ENCODE results near the gene GADD45G. TPM values are rescaled to one million over a fixed set of nuclear protein-coding genes. Genes with fewer than 3 reads are reported as not detected.

The GADD45G gene, protein sequence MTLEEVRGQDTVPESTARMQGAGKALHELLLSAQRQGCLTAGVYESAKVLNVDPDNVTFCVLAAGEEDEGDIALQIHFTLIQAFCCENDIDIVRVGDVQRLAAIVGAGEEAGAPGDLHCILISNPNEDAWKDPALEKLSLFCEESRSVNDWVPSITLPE
- 2.4 TPM for polyA plus RNA-seq (2013, experiment 1 of 2; ENCODE audit: insufficient read length)
- polyA plus RNA-seq (2013, experiment 2 of 2; ENCODE audit: insufficient read length), result 2.6 TPM

DNA sequence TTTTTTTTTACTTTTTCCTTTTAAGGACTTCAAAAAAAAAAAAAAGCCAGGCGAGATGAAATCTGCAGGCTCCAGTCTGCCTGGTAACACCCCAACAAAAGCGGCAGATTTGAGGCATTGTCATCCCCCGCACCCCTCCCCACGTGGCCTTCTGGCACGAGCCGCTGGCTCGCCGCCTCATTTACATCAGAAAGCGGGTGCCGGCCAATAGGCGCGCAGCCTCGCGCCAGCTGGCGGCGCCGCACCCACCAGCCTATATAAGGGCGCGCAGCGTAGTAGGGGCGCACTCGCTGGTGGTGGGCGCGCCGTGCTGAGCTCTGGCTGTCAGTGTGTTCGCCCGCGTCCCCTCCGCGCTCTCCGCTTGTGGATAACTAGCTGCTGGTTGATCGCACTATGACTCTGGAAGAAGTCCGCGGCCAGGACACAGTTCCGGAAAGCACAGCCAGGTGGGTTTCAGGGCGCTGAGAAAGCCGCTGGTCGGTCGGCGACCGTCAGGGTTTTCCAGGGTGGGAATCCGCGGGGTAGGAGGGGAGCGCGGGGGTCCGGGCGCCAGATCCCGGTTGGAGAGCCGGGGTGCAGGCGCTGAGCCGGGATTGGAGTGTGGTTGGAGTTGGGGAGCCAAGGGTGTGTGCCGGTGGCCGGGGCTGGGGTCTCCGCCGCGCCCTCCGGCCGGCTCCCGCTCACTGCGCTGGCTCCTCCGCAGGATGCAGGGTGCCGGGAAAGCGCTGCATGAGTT lies at the start of gene GADD45G:
Gene GADD45G, plus strand, starts transcription at position 284 of the 736 bp plus-strand sequence. Its CDS starts 110 bp downstream, at position 394.
- DNase-seq, result peak; percentile 85

DNA sequence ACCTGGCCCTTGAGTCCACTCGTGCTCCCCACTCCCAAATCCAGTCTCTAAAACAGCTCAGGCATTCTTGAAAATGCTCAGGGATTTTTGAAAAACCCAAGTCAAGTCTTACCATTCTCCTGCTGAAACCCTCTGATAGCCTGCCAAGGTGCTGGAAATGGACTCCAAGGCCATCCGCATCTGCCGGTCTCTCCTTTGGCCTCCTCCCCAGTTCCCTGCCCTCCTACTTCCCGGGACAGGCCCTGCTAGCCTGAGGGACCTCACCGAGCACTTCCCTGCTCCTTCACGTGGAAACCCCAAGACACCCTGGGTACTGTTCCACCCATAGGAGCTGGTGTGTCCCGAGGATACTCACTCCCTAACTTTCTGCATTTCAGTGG lies 49.8 kb upstream of the GADD45G start:
- no peak for DNase-seq

DNA sequence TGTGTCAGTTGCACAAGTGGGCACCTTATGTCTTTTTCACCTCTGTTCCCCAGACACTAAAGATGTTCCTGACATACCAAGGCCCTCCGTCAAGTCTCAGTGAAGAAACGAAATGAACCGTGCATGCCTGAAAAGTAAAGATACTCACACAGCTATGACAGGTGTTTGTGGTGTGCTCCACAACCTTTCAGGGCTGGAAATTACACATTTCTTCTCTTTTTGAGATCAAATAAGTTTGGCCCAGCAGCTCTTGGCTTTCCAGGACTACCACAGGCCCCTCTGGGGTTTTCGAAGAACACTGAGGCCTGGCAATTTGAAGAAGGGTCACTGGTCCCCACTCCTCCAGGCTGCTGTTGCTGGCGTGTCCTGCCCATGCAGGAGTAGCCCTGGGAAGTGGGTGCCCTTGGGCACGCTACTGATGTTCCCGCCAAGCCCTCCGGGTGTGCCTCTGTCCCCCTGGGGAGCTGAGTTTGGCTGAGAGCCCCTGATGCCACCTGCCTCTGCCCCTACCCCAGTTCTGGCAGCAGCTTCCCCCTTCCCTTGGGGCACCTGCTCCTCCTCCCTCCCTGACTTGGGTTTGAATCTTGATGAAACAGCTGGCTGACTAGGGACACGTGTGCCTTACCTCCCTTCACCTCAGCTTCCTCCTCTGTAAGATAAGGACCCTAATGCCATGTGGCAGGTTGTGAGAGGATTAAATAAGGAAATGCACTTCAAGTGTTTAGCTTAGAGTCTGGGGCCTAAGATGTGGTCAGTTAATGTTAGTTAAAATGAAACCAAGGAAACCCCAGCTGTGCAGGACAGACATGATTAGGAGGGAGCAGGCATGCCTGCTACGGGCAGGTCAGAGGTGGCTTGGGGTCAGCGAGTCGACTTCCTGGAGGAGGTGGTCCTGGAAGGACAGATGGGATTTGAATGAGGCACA lies 49.1 kb upstream of the GADD45G start:
- DNase-seq, result no peak

DNA sequence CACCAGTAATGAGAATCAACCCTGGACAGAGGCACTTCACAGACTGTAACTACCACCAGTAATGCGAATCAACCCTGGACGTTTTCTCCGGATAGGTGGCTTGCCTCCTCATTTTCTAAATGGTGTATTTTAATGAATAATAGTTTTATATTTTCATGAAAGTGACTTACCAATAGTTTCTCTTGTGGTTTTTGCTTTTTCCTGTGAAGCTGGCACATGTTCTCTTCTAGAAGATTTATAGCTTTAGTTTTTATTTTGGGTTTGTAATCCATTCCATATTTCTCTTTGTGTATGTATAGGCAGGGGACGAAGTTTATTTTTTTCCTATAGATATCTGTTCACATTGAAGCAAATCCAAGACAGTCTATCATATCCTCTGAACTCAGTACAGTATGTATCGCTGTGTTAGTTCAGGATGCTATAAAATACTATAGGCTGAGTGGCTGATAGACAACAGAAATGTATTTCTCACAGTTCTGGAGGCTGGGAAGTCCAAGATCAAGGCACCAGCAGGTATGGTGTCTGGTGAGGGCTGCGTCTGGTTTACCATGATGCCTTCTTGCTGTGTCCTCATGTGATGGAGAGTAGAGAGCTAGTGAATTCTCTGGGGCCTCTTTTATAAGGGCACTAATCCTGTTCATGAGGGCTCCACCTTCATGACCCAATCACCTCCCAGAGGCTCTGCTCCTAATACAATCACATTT lies 46.5 kb upstream of the GADD45G start:
- DNase-seq, result no peak

DNA sequence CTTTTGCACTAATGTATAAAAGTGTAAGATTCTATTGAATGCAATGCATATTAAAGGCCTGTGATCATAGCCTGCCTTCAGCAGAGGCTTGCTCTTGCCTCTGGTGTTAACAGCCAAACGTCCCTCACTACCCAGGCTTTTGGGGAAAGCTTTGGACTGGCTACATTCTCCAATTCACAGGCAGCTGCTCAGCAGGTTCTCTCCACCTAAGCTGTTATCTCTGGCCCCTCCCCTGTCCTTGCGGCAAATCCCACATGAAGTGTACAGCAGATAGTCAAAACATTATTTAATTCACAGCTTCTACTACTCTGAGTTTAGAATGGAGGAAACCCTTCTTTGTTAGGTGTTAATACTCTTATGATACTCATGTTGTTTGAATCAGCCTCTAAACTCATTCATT lies 45.9 kb upstream of the GADD45G start:
- no peak for DNase-seq

DNA sequence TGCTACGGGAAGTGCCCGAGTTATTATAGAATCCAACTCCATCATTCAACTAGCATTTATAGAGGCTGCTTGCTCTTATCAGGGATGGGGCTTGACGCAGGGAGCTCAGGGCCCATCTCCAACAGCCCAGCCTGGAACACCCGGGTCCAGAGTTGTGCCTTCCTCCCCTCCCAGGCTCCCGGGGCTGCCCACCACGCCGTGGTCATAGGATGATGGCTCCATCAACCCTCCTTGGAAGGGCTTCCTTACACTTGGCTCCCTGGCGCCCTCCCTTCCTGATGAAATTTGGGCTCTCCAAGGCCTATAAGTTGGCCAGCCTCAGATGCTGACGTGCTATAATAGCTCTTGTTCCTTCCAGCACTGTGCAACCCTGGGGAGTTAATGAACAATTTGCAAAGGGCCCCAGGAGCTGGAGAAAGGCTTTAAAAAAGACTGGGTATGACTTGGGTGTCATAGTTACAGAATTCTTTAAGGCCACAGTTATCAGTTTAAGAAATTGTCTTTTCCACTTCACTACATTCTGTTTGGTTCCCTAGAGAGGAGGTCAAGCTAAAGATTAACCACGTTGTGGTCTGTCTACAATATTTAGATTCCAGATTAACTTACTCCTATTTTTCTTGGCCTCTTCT lies 42.5 kb upstream of the GADD45G start:
- DNase-seq, result no peak

DNA sequence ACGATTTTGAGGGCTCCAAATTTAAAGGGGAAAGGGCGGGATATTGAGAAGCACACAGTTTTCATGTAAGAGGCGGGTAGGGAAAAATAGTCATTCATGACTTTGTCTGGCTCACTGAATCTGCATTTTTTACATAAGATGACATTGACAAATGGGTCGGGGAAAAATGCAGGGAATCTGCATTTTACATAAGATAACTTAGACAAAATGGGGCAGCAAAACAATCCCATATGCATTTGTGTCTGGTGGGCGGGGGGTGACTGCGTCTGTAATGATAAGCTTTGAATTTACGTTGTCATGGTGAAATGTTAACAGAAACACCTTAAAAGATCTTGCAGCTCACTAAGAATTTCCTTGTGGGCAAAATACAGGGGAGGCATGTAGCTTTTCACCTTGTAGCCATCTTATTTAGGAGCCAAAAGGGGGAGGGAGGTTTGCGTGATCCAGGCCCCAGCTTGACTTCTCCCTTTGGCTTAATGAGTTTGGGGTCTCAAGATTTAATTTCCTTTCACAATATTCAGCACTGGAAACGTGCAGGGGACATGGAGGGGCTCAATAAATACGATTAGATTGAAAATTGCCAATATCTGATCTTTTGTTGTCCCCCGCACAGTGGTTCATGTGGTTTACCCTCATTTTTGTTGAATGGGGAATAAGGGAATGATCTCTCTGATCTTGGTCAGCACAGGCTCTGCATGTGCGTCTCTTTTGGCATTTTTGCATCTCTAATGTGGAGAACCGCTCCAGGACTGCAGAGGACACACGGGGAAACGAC lies 41.1 kb upstream of the GADD45G start:
- no peak for DNase-seq

DNA sequence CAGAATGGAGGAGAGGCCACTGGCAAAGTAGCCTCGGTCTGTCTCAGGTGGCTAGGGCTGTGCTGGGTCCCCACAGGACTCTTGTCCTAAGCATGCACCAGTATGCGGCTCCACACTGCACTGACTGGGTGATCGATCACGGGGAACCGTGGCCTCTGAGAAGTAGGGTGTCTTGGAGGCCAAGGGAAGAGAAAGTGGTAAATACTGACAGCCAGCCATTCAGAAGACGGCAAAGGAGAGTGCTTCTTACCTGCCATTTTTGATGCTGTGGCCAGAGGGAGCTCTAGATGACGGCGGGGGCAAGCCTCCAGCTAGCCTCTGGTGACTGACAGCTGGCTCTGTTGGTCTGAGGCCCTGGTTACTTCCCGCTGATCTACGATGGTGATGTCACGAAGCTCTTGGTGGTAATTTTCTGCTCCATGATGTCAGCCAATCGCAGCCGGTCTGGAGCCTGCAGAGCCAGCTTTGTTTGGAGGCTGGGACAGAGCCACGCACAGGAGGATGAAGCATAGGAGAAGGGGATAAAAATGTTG lies 40.4 kb upstream of the GADD45G start:
- no peak for DNase-seq

DNA sequence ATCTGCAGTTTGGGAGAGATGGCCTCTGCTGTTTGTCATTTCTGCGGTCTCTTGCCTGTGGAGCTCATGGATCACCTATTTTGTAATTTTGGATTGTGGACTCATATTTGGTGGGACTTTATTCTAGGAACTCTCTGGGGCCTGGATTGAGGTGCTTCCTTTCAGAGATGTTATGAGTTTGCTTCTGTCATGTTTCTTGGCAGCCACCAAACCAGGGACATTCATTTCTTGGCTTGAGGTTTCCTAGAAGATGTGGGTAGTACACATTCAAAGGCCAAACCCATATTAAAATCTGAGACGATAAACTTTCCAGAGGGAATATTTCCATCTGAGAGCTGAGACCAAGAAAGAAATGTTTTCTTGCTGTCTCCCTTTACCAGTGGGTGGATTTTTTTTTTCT lies 37.2 kb upstream of the GADD45G start:
- no peak for DNase-seq

DNA sequence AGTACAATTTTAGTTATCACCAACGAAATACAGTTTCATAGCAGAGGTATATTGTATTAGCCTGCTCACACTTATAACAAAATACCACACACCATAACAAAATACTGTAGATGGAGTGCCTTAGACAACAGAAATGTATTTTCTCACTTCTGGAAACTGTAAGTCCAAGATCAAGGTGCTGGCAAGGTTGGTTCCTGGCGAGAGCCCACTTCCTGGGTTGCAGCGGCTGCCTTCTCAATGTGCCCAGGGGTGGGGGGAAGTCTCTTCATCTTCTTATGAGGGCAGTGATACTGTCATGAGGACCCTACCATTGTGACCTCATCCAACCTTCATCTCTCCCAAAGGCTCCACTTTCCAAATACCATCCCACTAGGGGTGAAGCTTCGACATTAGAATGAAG lies 30.5 kb upstream of the GADD45G start:
- no peak for DNase-seq

DNA sequence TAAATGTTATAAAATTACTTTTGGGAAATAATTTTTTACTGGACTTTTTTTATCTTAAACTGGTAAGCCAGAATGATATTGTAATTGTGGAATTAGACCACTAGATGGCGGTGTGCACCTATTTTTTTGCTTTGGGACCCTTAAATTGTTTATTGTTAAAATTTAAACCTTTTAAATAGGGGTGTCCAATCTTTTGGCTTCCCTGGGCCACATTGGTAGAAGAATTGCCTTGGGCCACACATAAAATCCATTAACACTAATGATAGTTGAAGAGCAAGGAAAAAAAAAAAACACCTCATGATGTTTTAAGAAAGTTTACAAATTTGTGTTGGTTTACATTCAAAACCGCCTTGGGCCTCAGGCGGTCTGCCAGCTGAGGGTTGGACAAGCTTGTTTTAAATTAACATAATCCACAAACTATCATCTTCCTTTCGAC lies 28.4 kb upstream of the GADD45G start:
- no peak for DNase-seq

DNA sequence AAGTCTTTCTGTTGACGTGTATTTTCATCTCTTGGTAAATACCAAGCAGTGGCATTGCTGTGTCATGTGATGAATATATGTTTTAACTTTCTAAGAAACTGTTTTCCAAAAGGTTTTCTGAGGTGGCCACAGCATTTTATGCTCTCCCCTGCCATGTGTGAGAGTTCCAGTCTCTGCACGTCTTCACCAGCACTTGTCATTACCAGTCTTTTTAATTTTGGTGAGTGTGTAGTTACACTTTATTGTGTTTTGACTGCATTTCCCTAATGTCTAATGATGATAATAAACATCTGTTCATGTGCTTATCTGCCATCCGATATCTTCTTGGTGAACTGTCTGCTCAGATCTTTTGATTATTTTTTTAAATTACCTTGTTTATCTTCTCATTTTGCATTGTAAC lies 27.4 kb upstream of the GADD45G start:
- DNase-seq, result no peak

DNA sequence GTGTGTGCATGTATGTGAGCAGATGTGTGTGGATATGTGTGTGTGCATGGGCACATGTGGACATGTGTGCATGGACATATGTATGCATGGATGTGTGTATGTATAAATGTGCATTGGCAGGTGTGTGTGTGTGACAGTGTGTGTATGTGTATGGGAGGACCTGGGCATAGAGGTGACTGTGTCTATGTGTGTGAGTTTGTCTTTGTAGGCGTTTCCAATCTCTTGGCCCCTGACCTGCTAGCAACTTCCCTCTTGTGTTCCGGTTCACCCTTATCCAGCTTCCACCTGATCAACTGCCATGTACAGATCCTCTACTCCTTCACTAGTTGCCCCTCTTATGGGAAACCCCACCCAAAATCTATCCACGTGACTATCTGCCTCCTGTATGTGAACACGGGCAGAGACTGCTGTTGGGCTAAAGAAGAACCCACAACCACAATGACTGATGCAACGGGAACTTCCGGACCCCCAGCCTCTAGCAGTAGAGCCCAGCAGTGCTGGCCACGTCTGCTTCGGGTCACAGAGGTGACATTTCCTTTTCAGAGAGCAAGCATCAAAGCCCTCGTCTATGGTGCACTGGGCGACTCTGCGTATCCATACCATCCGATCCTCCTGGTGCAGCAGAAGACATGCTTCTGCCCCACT lies 24.9 kb upstream of the GADD45G start:
- DNase-seq, result no peak

DNA sequence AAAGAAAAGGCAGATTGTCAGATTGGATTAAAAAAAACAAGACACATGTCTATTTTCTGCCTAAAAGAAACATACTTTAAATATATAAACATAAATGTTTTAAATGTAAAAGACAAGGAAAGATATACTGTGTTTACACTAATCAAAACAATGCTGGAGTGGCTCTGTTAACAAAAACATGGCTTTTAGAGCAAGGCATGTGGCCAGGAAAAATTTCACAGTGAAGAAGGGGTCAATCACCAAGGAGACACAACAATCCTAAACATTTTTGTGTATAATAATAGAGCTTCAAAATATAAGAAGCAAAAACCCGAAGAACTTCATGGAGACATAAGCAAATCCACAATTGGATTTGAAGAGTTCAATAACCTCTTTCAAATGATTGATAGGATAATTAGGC lies 18.5 kb upstream of the GADD45G start:
- DNase-seq, result no peak

DNA sequence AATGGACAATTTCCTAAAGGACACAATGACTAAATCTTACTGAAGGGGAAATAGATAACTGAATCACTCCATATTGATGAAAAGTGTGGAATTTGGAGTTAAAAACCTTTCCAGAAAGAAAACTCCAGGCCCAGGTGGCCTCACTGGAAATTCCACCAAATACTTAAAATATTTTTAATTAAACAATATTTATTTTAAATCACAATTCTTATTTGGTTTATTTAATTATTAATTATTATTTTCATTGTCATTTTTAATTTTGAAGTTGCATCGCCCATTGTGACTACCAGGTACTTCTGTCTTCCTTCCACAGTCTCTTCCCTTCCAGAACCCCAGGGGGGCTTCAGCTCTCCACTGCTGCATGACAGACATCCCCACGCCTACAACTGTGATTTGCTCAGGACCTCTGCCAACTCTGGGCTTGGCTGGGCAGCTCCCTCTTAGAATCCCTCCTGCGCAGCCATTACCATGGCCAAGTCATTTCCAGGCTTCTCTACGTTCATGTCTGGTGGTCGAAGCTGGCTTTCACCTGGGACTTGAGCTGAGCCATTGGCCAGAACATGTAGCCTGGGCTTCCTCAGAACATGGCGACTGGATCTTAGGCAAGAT lies 16.4 kb upstream of the GADD45G start:
- no peak for DNase-seq

DNA sequence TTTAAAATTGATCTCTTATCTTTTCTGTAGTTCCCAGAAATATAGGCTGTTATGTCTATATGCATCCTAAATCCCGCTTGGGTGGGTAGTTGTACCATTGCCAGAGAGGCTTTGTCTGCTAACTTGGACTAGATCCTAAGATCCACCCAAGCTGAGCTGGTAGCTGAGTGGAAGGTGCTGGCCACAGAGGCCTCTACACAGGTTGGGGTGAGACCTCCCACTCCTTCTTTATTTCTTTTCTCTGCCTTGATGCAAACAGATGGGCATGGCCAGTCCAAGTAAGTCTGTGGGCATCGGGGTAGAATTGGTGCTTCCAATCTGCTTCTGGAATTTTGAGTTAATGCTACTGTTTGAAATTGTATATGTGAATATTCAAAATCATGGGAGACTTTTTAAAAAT lies 14.4 kb upstream of the GADD45G start:
- DNase-seq, result no peak

DNA sequence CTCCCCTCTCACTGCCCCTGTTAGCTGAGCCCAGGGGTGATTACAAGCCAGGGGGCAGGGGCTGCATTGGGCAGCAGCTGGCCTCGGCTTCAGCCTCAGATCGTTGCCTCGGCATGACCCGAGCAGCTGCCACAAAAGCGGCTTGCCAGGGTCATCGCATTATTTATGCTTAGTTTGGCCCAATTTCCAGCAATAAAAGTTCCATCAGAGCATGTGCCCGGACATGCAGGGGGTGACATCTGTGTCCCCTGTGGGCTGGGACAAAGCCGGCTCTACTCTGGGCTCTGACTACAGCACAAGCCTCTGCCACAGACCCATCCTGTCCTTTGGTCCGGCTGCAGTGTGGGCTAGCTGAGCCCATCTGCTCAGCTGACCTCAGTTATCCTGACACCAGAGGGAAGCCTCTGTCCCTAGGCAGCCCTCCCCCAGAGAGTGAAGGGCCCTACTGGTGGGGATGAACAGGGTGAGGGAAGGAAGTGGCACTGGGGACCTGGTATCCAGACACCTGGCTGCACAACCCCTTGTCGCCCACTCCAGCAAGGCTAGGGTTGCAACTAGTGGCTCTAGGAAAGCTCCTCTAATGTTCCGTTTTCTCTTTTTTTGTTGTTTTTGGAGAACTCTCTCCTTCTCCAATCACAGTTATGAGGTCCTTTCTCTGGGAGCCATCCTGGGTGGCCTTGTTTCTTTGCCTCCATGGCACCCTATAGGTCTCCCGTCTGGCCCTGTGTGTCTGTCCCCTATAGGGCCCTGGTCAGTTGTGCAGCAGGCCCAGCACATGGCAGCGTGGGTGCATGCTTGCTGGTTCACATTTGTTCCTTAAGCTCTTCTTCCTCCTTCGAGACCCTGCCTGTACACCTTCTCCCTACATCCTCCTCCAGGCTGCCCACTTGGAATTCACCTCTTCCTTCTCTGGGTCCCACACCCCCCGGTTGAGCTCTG lies 13.3 kb upstream of the GADD45G start:
- DNase-seq, result no peak

DNA sequence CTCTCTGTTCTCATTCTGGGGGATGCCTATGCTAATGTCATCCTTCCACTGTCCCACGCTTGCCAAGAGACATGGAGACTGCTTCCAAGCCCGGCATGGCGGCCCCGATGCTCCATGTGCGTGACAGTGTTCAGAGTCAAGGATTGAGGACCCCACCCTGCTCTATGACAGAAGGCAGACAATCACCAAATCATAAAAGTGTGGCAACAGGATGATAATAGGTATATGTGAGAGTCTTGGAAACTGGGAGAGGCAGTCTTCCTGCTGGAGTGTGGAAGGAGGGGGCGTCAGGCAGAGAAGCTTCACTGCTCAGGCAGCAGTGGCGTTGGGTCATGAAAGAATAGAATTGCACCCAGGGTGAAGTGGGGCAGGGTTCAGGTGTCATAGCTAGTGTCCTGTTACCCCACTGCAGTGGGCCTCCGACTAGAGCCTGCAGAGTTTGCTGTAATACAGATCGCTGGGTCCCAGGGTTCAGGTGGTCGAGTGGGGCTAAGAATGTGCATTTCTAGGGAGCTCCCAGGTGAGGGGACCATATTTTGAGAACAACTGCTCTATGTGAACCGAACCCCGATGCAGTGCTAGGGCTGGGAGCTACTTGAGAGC lies 12.5 kb upstream of the GADD45G start:
- no peak for DNase-seq

All from fibroblast of skin of abdomen (primary cell).